Lower leg skin (tissue), 4 donors: ENCODE results near the gene SLC37A1. TPM values are rescaled to one million over a fixed set of nuclear protein-coding genes. Genes with fewer than 3 reads are reported as not detected.

Source experiments
- DNase-seq, 2 donors: peaks; one replicate each; pipeline ENCODE4 v3.0.0-alpha.2; 2019; ENCODE audit warnings: low spot score in 2 of 2
- H3K4me3 ChIP-seq: fragments of 200-600 bp; sonication (generic); 2 replicates; pipeline ENCODE4 v1.5.1; 2017; ENCODE audit warnings: mild to moderate bottlenecking, low read depth; ENCODE audit not compliant: poor library complexity, severe bottlenecking
- POLR2A ChIP-seq, 2 donors: fragments of 450-650 bp; IDR thresholded peaks; one replicate each; pipeline ENCODE4 v1.6.1; 2016 to 2017; ENCODE audit warnings: antibody characterized with exemption in 2 of 2, mild to moderate bottlenecking in 1 of 2, moderate library complexity in 1 of 2
- WGBS, 2 donors: methylation state at CpG; one replicate each; pipeline ENCODE4 v1.1.5; 2018; 5-methylcytosine and 5-hydroxymethylcytosine counted together
- intact Hi-C: fragments of 100-400 bp; cut with DNase I; formaldehyde crosslinking; loops from one replicate; pipeline ENCODE4 v1.15.0; 2023; ENCODE audit warnings: low total_unique reads
- total RNA-seq, 4 donors: library from RNA; depleted of rRNA; stranded (reverse); fragments of >200 nt; gene quantifications; one replicate each; pipeline ENCODE4 v1.1.0, GENCODE V29; 2016
- TF ChIP-seq, protein P1 (sequence below), 3 donors: fragments of 450-650 bp; IDR thresholded peaks; one replicate each; pipeline ENCODE4 v1.5.1; 2016; ENCODE audit warnings: antibody characterized with exemption in 3 of 3, mild to moderate bottlenecking in 3 of 3, moderate library complexity in 2 of 3

Gene SLC37A1
- total RNA-seq, 4 donors from 2014 or later = 7.4 to 19.2 (median 16.9) TPM

DNA sequence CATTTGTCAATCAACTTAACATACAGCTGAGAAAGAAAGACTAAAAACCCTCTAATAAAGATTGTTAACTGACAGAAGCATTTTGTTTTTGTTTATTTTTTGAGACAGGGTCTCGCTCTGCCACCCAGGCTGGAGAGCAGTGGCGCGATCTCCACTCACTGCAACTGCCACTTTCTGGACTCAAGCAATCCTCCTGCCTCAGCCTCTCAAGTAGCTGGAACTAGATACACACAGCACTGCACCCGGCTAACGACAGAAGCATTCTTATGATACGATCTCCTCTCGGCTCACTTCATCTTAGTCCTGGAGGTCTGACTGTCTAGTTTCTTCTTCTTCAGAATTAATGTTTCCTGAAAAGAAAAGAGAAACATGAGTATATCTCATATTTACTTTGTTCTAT is 41.1 kb upstream of the SLC37A1 start:
- H3K4me3 ChIP-seq = no peak overlapping the region
- WGBS, 2 donors = 81 to 93% methylated on average over 7 of the region's 7 CpGs
- DNase-seq = peak in 1 of 2 donors; percentile 58
- intact Hi-C loops = no loop called here
- TF ChIP-seq, protein P1, sequence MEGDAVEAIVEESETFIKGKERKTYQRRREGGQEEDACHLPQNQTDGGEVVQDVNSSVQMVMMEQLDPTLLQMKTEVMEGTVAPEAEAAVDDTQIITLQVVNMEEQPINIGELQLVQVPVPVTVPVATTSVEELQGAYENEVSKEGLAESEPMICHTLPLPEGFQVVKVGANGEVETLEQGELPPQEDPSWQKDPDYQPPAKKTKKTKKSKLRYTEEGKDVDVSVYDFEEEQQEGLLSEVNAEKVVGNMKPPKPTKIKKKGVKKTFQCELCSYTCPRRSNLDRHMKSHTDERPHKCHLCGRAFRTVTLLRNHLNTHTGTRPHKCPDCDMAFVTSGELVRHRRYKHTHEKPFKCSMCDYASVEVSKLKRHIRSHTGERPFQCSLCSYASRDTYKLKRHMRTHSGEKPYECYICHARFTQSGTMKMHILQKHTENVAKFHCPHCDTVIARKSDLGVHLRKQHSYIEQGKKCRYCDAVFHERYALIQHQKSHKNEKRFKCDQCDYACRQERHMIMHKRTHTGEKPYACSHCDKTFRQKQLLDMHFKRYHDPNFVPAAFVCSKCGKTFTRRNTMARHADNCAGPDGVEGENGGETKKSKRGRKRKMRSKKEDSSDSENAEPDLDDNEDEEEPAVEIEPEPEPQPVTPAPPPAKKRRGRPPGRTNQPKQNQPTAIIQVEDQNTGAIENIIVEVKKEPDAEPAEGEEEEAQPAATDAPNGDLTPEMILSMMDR (IDR thresholded peaks at IDR 0.05) = no peak
- no peak for TF ChIP-seq POLR2A (IDR thresholded peaks at IDR 0.05)

DNA sequence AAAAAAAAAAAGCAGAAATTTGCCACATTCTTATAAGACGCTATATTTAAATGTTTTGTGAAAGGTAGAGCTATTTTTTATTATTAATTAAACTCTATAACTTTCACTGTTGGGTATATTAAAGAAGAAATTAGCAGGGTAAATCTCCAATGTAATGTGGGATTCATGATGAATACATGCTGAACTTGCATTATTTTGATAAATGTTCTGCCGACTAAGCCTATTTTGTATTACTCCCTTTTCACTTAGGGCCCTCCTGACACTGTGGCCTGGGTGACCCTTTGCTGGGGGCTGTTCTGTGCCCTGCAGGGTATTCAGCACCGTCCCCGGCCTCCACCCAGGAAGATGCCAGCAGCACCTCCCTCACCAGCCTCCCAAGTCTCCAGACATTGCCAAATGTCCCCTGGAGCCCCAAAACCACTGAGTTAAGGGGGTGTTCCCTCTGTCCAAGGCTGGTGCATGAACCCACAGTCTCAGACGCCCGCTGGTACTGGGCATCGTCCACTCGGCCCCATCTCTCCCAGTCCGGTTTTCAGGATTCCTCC is 40.1 kb upstream of the SLC37A1 start:
- H3K4me3 ChIP-seq = no peak overlapping the region
- DNase-seq = no peak
- WGBS, 2 donors = 85 to 86% methylated on average over 9 of the region's 9 CpGs
- TF ChIP-seq, protein P1 (IDR thresholded peaks at IDR 0.05) = no peak
- TF ChIP-seq POLR2A (IDR thresholded peaks at IDR 0.05) = no peak
- intact Hi-C loops = no loop called here

DNA sequence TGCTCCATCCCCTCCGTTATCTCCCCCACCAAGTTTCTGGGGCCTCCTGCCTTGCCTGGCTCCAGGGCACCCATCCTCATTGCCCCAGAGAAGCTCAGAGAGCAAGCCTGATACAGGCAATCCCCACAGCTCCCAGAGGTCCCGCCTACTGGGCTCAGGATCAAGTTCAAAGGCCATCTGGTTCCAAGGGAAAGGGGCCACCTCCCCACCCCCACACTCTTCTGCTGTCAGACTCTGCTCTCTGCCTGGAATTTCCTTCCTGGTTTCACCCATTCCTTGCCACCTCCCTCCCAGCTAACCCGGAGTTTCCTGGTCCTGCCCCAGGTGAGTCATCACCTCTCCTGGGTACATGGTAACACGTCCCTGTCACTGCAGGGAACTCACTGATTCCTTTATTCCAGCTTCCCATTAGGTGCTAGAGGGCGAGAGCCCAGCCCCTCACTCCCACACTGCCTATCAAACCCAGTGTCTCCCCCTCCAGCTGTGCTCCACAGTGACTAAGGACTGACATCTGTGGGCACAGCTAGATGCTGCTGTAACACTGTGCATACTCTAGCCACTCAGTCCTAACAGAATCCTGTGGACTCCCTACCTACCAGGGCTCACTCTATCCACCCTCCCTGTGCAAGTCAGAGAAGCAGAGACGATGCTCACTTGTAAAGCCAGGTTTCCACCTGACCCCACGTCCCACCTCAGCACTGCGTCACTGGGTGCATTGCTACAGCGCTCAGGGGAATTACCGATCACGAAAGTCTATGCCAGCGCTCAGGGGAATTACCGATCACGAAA is 39.4 kb upstream of the SLC37A1 start:
- intact Hi-C loops = no loop called here
- H3K4me3 ChIP-seq = no peak overlapping the region
- peak in 1 of 2 donors; percentile 82 for DNase-seq
- TF ChIP-seq, protein P1 (IDR thresholded peaks at IDR 0.05) = no peak
- TF ChIP-seq POLR2A (IDR thresholded peaks at IDR 0.05) = no peak
- WGBS, 2 donors = 52 to 53% methylated on average over 14 of the region's 14 CpGs

DNA sequence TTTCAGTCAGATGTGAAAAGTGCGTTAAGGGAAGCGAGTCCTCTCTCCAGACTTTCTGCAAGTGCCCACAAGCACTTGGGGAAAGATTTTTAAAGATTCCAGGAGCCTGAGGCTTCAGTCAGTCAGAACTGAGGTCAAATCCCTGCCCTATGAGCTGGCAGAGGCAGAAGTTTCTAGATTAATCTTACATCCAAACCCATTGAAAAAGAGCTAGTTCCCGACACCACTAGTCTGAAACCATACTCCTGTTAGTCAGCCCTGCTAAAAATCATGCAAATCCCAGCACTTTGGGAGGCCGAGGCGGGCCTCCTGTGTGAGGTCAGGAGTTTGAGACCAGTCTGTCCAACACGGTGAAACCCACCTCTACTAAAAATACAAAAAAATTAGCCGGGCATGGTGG is 38.6 kb upstream of the SLC37A1 start:
- intact Hi-C loops = no loop called here
- WGBS, 2 donors = 74 to 77% methylated on average over 7 of the region's 7 CpGs
- DNase-seq = peak in 1 of 2 donors; percentile 13
- no peak overlapping the region for H3K4me3 ChIP-seq
- TF ChIP-seq POLR2A (IDR thresholded peaks at IDR 0.05) = no peak
- TF ChIP-seq, protein P1 (IDR thresholded peaks at IDR 0.05) = no peak

DNA sequence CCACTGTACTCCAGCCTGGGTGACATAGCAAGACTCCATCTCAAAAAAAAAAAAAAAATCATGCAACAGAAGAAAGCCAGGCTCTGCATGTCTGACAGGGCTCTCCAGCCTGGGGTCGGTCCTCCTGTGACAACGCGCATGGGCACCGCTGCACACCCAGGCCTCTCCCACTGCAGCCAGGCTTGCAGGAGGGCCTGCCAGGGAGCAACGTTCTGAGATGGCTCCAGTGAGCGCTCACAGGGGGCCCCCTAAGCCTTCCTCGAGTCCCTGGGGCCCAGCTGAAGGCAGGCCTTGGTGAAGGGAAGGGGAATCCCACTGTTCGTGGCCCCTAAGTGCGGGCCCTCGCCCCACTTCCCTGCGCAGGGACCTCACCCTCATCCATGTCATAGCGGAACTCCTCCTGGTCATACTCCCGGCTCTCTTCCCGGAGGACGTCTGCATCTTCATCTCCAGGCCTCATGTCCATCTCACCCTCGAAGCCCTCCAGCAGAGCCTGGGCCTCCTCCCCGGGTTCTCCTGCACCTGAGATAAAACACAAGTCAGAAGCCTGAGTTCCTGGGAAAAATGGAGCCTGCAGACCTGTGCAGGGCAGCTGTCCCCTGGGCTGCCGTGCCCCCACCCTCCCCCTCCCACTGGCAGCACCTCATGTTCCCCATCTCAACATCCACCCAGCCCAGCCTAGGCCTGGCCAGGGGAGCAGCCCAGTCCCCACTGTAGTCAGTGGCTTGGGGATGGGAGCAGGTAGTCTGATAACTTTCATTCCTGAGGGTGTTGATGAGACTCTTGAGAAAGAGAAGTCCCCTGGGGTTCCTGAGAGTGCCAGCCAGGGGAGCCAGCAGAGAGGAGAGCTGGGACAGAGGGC is 37.9 kb upstream of the SLC37A1 start:
- peak in 1 of 2 donors; percentile 76 for DNase-seq
- TF ChIP-seq POLR2A (IDR thresholded peaks at IDR 0.05) = no peak
- TF ChIP-seq, protein P1 (IDR thresholded peaks at IDR 0.05) = no peak
- intact Hi-C loops = no loop called here
- WGBS, 2 donors = 90 to 92% methylated on average over 14 to 18 of the region's 18 CpGs
- no peak overlapping the region for H3K4me3 ChIP-seq
